Esophagus squamous epithelium (tissue), 4 donors: ENCODE data around the gene RASL11B.

Experiments
- POLR2A ChIP-seq, 4 donors: fragments of 450-650 bp; IDR thresholded peaks; one replicate each; pipeline ENCODE4 v1.6.1; 2017; ENCODE audit warnings: antibody characterized with exemption in 4 of 4, mild to moderate bottlenecking in 4 of 4, moderate library complexity in 3 of 4
- TF ChIP-seq, protein P1 (sequence below), 6 experiments: fragments of 450-650 bp in 4 of 6; fragments of 200-600 bp in 2 of 6; sonication (generic) in 2 of 6; IDR thresholded peaks; one replicate each; pipeline ENCODE4 v1.5.1; 2016 to 2019; ENCODE audit warnings: antibody characterized with exemption in 6 of 6, mild to moderate bottlenecking in 4 of 6, moderate library complexity in 4 of 6

GRCh38 chr4:52843958-52844357, 18.2 kb upstream of the RASL11B start:
- TF ChIP-seq, protein P1, sequence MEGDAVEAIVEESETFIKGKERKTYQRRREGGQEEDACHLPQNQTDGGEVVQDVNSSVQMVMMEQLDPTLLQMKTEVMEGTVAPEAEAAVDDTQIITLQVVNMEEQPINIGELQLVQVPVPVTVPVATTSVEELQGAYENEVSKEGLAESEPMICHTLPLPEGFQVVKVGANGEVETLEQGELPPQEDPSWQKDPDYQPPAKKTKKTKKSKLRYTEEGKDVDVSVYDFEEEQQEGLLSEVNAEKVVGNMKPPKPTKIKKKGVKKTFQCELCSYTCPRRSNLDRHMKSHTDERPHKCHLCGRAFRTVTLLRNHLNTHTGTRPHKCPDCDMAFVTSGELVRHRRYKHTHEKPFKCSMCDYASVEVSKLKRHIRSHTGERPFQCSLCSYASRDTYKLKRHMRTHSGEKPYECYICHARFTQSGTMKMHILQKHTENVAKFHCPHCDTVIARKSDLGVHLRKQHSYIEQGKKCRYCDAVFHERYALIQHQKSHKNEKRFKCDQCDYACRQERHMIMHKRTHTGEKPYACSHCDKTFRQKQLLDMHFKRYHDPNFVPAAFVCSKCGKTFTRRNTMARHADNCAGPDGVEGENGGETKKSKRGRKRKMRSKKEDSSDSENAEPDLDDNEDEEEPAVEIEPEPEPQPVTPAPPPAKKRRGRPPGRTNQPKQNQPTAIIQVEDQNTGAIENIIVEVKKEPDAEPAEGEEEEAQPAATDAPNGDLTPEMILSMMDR (IDR thresholded peaks at IDR 0.05): no peak
- TF ChIP-seq POLR2A (IDR thresholded peaks at IDR 0.05): no peak
